Raji (cell line): ENCODE measurements around the gene CCDC149.

Source experiments
- POLR2A ChIP-seq: IDR thresholded peaks from 2 replicates; pipeline ENCODE4 v1.6.1; 2011; ENCODE audit warnings: low read depth, low read length, control low read depth; ENCODE audit not compliant: insufficient read depth

CCDC149 gene

DNA sequence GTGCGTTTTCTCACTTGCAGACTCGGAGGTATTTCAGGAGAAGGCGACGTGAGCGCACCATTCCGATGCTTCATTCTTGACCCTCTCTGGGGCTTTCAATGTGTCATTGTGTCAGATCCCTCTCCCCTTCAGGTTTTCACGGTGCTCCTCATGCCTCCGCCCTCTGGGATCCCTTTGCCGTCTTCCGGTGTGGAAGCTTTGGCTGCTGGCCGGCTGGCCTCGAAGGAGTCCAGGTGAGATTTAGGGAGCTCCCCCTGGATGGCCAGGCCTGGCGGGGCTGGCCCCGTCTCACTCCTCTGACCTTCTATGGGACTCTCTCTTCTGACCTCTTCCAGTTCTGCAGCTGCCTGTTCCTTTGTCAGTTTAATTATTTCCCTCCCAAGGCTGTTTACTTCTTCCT is 104.6 kb downstream of the CCDC149 start:
- TF ChIP-seq POLR2A: no peak

DNA sequence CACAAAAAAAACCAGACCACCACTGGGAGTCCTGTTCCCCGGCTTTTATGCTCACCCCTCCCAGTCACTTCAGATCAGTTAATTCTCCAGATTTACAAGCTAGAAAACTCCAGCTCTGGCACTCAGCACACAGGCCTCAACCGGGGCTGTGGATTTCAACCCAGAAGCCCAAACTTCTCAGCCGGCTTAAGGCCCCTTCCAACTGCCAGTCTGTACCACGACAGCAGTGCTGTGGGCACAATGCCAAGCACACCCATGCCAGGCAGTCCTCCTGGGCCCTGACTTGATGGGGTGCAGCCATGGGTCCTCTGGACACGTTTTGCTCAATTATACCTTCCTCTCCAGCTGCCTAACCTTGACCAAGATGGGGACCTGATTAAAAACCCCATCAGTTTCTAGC is 105.2 kb downstream of the CCDC149 start:
- TF ChIP-seq POLR2A: no peak

DNA sequence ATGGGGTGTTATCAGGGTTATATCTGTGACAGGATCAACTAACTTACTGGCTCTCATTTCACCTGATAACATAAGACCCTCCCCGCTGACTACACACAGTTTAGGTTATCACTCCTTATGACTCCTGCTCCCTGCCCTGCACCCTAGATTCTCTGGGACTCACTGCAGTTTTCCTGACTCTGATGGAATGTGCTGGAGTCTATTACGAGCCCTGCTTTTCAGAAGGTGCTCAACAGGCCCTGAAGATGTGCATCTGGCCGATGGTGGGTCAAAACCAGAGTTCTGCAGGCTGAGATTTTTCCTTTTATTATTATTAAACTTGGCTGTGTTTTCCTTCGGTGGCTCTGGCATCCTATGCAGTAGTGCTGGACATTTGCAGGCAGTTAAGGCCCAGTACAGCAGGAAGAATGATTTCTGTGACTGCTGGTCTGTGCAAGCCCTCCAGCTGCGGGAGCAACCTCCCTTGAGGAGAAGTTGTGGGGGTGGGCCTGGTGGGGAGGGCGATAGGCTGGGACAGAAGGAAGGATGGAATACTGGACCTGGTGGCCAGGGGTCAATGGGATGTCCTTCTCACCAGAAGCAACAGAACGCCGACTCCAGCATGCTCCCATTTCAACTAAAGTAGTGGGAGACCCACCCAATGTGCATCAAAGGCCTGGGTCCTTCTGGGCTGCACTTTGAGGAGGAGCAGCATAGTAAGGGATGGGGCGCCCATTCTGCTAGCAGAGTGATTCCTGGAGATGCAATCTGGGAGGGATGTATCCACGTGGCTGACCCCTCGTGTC is 106.4 kb downstream of the CCDC149 start:
- TF ChIP-seq POLR2A: no peak

DNA sequence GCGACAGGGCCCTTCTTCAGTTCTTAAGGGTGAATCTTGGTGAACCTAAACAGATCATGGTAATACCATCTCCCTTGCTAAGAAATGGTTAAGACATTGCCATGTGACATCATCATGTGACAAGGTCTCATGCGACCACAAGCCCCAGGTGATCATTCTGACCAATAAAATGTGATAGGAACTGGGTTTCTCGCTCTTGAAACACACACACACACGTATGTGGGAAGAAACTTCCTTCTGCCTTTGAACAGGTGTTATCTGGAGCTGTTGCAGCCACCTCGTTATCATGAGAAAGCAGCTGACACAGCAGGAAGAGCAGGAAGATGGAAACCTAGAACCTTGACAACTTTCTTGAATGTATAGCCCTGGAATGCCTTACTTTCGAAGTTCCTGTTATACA is 107.3 kb downstream of the CCDC149 start:
- no peak for TF ChIP-seq POLR2A

DNA sequence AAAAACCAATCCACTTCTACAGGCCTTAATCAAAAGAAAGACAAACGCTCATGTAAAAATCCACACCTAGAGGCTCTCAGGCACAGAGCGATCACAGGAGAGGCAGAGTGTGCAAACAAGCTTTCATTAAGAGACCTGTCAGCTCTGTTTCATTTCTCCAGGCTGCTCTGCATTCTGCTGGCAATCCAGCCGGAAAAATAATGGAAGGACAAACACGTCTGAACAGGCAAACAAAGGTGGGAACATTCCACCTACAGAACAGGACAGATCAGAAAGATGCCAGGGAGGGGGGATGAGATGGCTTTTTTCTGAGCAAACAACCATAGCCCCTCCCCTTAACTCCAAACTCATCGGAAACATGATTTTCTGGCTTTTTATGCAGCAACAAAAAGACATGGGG is 107.8 kb downstream of the CCDC149 start:
- TF ChIP-seq POLR2A: no peak

DNA sequence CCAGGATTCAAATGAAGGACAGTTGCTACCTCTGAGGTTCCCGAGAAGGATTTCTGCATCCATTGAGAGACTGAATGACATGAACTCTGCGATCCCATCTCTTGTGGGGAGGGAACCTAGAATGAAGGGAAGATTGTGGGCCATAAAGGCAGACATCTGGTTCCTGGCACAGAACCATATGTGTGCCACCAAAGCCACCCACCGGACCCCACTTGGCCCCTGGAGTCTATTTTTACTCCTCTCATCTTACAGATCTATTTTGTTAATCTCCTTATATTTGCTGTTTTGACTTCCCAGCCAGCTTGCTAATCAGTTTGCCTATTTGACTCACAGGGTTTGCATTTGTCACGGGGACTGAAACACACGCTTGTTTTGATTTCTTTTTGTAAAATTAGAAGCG is 110.2 kb downstream of the CCDC149 start:
- no peak for TF ChIP-seq POLR2A

DNA sequence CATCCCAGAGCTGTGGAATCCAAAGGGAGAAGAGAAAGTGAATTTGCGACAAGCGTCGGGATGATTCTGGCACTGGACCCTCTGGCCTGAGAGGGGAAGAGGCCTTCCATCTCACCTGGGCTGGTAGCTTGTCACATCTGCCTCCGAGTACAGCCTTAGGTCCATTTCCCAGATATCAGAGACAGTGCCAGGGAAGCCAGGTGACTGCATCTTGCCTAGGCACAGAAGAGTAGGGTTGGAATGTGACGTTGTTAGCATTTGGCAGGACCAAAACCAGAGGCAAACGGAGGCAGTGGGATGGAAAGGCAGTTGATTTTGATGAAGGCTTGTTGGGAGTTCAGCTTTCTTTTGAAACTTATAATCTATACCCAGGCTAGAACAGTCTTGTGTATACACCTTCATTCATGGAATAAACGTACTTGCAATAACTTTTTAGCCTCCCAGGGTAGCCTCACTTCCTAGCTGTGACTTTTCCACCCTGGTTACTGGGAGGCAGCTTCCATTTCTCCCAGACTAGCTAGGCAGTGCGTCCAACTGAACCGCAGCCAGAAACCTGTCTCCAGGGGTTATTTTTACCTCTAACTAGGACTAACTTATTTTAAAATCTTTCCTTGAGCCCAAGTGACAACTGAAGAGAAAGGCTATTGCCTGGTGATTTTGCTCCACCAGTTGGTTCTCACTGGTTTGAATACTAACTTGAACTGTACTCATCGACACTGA is 111.5 kb downstream of the CCDC149 start:
- TF ChIP-seq POLR2A: no peak

DNA sequence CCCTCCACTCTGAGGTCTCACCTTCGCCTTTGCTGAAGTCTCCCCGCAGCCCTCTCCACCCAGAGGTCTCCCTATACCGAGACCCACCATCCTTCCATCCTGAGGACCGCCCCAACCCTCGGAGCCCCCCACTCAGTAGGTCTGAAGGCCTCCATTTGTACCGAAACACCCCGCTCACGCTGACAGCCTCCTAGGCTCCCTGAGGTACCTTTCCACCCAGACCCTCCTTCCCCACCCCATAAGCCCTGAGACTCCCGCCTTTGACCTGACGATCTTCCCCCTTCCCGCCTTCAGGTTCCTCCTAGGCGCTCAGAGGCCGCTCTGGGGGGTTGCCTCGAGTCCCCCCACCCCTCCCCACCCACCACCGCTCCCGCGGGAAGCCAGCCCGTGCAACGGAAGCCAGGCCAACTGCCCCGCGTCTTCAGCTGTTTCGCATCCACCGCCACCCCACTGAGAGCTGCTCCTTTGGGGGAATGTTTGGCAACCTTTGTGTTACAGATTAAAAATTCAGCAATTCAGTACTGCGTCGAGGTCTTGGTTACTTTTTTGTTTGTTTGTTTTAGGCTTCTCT is 112.4 kb downstream of the CCDC149 start:
- TF ChIP-seq POLR2A: no peak

DNA sequence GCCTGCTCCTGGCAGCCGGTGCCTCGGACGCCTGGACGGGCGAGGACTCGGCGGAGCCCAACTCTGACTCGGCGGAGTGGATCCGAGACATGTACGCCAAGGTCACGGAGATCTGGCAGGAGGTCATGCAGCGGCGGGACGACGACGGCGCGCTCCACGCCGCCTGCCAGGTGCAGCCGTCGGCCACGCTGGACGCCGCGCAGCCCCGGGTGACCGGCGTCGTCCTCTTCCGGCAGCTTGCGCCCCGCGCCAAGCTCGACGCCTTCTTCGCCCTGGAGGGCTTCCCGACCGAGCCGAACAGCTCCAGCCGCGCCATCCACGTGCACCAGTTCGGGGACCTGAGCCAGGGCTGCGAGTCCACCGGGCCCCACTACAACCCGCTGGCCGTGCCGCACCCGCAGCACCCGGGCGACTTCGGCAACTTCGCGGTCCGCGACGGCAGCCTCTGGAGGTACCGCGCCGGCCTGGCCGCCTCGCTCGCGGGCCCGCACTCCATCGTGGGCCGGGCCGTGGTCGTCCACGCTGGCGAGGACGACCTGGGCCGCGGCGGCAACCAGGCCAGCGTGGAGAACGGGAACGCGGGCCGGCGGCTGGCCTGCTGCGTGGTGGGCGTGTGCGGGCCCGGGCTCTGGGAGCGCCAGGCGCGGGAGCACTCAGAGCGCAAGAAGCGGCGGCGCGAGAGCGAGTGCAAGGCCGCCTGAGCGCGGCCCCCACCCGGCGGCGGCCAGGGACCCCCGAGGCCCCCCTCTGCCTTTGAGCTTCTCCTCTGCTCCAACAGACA is 113.1 kb downstream of the CCDC149 start:
- no peak for TF ChIP-seq POLR2A

DNA sequence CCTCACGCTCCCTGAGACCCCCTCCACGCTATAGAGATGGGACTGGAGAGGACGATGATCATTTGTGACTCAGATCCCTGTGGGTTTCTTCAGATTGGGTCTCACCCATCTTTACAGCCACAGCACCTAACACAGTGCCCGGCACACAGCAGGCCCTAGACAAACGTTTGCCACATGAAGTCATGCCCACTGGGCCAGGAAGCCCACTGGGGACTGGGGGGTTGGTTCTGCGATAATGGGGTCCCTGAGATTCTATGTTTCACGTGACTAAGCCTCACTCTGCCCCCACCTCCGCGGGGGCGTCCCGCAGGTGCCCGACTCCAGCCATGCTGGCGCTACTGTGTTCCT is 113.7 kb downstream of the CCDC149 start:
- no peak for TF ChIP-seq POLR2A

DNA sequence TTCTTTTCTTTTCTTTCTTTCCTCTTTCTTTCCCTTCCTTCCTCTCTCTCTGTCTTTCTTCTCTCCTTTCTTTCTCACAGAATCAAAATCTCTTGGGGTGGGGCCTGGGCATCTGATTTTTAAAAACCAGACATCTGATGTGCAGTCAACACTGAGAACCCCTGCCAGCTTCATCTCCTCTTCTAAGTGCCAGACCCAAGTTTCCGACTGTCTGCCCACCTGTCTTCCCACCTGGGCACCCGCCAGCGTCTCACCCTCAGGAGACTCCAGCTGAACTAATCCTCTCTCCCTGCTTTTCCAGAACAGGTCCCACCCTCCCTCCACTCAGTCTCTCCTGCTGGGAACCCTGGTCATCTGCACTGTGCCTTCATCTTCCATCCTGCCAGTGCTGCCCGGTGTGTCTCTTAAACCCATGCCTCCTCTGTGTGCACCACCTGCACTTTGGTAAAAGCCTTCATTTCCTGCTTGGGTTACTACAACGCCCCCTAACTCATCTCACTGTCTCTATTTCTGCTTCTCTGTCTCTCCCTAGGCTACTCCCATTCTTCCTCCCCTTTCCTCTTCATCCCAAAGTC is 114.7 kb downstream of the CCDC149 start:
- TF ChIP-seq POLR2A: no peak

DNA sequence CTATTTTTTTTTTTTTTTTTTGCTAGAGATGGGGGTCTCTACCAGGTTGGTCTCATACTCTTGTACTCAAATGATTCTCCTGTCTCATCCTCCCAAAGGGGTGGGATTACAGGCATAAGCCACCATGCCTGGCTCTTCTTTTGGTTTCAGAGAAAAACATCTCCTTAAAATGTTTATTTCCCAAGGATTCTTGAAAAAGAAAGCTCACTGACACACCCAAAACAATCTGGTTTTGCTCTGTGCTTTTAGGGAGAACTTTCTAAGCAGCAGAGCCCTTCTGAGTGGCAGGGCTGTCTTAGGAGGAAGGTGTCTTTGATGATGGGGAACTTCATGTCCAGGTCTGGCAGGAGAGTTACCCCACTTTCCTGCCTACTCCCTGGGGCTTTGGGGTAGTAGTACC is 116.2 kb downstream of the CCDC149 start:
- TF ChIP-seq POLR2A: no peak

DNA sequence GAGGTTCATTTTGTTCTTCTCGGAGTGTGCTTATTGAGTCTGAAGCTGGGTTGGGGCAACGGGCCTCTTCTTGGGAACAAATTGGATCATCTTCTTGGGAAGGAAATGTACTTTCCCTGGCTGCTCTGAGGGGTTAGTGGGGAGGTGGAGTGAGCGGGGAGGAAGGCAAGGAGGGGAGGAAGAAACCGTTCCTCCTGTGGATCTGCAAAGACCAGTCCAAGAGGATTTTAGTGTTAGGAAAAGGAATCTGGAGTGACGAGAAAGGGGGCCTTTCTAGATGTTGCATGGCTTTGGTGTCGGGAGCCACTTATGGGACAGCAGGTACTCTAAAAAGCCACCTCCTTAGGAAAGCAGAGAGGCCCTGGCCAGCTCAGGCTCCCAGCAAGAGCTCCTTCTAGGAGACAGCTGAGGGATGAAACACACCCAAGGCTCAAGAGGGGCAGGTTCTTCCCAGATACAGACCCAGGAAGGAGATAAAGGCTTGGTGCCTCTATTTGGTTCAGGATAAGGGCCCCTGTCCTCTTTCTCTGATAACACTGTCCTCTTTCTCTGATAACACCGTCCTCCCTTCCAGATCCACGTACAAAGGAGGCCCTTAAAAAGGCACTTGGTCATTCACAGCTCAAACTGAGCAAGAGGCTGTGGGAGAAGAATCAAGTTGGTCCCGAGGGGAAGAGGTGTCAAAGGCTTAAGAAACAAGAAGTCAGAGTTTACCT is 117.0 kb downstream of the CCDC149 start:
- no peak for TF ChIP-seq POLR2A

DNA sequence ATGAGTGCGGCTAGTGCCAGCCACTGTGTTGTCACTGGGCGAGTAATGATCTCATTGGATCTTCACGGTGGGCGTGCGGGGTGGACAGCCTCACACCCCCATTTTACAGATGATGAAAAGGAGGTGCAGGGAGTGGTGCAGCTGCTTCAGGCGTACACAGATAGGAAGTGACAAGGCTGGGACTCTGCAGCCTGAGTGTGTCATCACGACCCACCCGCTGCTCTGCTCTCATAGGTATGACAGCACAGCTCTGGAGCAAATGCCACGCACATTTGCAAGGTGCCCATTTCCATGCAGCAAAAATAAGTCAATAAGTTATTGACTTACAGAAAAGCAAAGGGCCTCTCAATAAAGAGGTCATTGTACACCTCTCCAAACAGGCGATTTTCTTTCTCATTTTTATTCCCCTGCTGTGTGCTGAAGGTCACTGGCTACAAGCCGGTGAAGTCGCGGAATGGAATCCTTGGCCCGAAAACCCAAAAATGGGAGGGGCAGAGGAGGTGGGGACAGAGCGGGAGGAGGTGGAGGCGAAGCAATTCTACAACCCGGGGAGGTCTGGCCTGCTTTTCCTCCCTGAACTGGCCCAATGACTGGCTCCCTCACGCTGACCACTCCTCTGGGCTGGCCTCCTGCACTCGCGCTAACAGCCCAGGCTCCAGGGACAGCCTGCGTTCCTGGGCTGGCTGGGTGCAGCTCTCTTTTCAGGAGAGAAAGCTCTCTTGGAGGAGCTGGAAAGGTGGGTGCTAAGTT is 117.8 kb downstream of the CCDC149 start, which contains the start of gene SOD3:
Gene SOD3, plus strand, starts transcription at position 658 of the 750 bp plus-strand sequence. CDS start 3,949 bp downstream, outside the sequence.
- TF ChIP-seq POLR2A: no peak
